ENCODE results near the gene DNLZ.

The DNLZ gene

GRCh38 chr9:136361047-136361753, 2.3 kb downstream of the DNLZ start:
- peaks cover 7% of the 10 kb centered on the region for H3K4me1 ChIP-seq (ENCODE audit: control insufficient read depth, insufficient read depth, low read length, poor library complexity, severe bottlenecking)
- no peak overlapping the region for H3K27ac ChIP-seq (ENCODE audit: insufficient read depth, low read length, poor library complexity, severe bottlenecking)

GRCh38 chr9:136359774-136360718, 3.5 kb downstream of the DNLZ start:
- H3K9me3 ChIP-seq (ENCODE audit: control insufficient read depth, low read length): no peaks in the 10 kb centered on the region
- H3K4me3 ChIP-seq (ENCODE audit: insufficient read depth, low read depth, low read length, poor library complexity, severe bottlenecking): no peak overlapping the region
- H3K27ac ChIP-seq (ENCODE audit: insufficient read depth, low read length, poor library complexity, severe bottlenecking): no peak overlapping the region
- no peaks in the 10 kb centered on the region for H3K27me3 ChIP-seq (replicated peaks; ENCODE audit: control insufficient read depth, insufficient read depth, low read length, poor library complexity, severe bottlenecking)
- DNase-seq: no peak
- H3K36me3 ChIP-seq (ENCODE audit: control insufficient read depth, insufficient read depth, low read length): peaks cover 9% of the 10 kb centered on the region
- H3K4me1 ChIP-seq (ENCODE audit: control insufficient read depth, insufficient read depth, low read length, poor library complexity, severe bottlenecking): peaks cover 7% of the 10 kb centered on the region

More at GRCh38 chr9:136361047-136361753, 2.3 kb downstream of the DNLZ start:
- no peak overlapping the region for H3K4me3 ChIP-seq (ENCODE audit: insufficient read depth, low read depth, low read length, poor library complexity, severe bottlenecking)
- H3K9me3 ChIP-seq (ENCODE audit: control insufficient read depth, low read length): no peaks in the 10 kb centered on the region
- no peaks in the 10 kb centered on the region for H3K27me3 ChIP-seq (replicated peaks; ENCODE audit: control insufficient read depth, insufficient read depth, low read length, poor library complexity, severe bottlenecking)
- peaks cover 9% of the 10 kb centered on the region for H3K36me3 ChIP-seq (ENCODE audit: control insufficient read depth, insufficient read depth, low read length)
- no peak for DNase-seq

GRCh38 chr9:136358888-136359287, 4.7 kb downstream of the DNLZ start:
- DNase-seq: no peak
- Histone ChIP-seq H3K4me1 (ENCODE audit: control insufficient read depth, insufficient read depth, low read length, poor library complexity, severe bottlenecking) (peaks cover 7% of the 10 kb centered on the region), H3K9me3 (ENCODE audit: control insufficient read depth, low read length) (no peaks in the 10 kb centered on the region), H3K4me3 (ENCODE audit: insufficient read depth, low read depth, low read length, poor library complexity, severe bottlenecking) (no peak overlapping the region), H3K27ac (ENCODE audit: insufficient read depth, low read length, poor library complexity, severe bottlenecking) (no peak overlapping the region), H3K27me3 (replicated peaks; ENCODE audit: control insufficient read depth, insufficient read depth, low read length, poor library complexity, severe bottlenecking) (no peaks in the 10 kb centered on the region), H3K36me3 (ENCODE audit: control insufficient read depth, insufficient read depth, low read length) (peaks cover 9% of the 10 kb centered on the region)

GRCh38 chr9:136358016-136358415, 5.5 kb downstream of the DNLZ start:
- Histone ChIP-seq H3K27ac (ENCODE audit: insufficient read depth, low read length, poor library complexity, severe bottlenecking) (no peak overlapping the region), H3K4me1 (ENCODE audit: control insufficient read depth, insufficient read depth, low read length, poor library complexity, severe bottlenecking) (peaks cover 5% of the 10 kb centered on the region), H3K27me3 (replicated peaks; ENCODE audit: control insufficient read depth, insufficient read depth, low read length, poor library complexity, severe bottlenecking) (no peaks in the 10 kb centered on the region), H3K4me3 (ENCODE audit: insufficient read depth, low read depth, low read length, poor library complexity, severe bottlenecking) (no peak overlapping the region), H3K9me3 (ENCODE audit: control insufficient read depth, low read length) (no peaks in the 10 kb centered on the region), H3K36me3 (ENCODE audit: control insufficient read depth, insufficient read depth, low read length) (peaks cover 9% of the 10 kb centered on the region)
- DNase-seq: no peak

- DNase-seq: no peak
- no peak overlapping the region for H3K4me3 ChIP-seq (ENCODE audit: insufficient read depth, low read depth, low read length, poor library complexity, severe bottlenecking)
- H3K36me3 ChIP-seq (ENCODE audit: control insufficient read depth, insufficient read depth, low read length): peaks cover 9% of the 10 kb centered on the region
- H3K4me1 ChIP-seq (ENCODE audit: control insufficient read depth, insufficient read depth, low read length, poor library complexity, severe bottlenecking): no peaks in the 10 kb centered on the region
- no peaks in the 10 kb centered on the region for H3K9me3 ChIP-seq (ENCODE audit: control insufficient read depth, low read length)
- H3K27ac ChIP-seq (ENCODE audit: insufficient read depth, low read length, poor library complexity, severe bottlenecking): no peak overlapping the region
- H3K27me3 ChIP-seq (replicated peaks; ENCODE audit: control insufficient read depth, insufficient read depth, low read length, poor library complexity, severe bottlenecking): no peaks in the 10 kb centered on the region
These were observed 6.3 kb downstream of the DNLZ start for GRCh38 chr9:136357202-136357725.

- Histone ChIP-seq H3K36me3 (ENCODE audit: control insufficient read depth, insufficient read depth, low read length) (peaks cover 9% of the 10 kb centered on the region), H3K27me3 (replicated peaks; ENCODE audit: control insufficient read depth, insufficient read depth, low read length, poor library complexity, severe bottlenecking) (no peaks in the 10 kb centered on the region)
These were observed 7.7 kb downstream of the DNLZ start for GRCh38 chr9:136355616-136356557.

GRCh38 chr9:136354592-136355085, 8.9 kb downstream of the DNLZ start:
- H3K4me3 ChIP-seq (ENCODE audit: insufficient read depth, low read depth, low read length, poor library complexity, severe bottlenecking): no peak overlapping the region
- H3K4me1 ChIP-seq (ENCODE audit: control insufficient read depth, insufficient read depth, low read length, poor library complexity, severe bottlenecking): no peaks in the 10 kb centered on the region
- peaks cover under 1% of the 10 kb centered on the region for H3K36me3 ChIP-seq (ENCODE audit: control insufficient read depth, insufficient read depth, low read length)
- H3K27me3 ChIP-seq (replicated peaks; ENCODE audit: control insufficient read depth, insufficient read depth, low read length, poor library complexity, severe bottlenecking): no peaks in the 10 kb centered on the region
- no peaks in the 10 kb centered on the region for H3K9me3 ChIP-seq (ENCODE audit: control insufficient read depth, low read length)
- no peak overlapping the region for H3K27ac ChIP-seq (ENCODE audit: insufficient read depth, low read length, poor library complexity, severe bottlenecking)
- DNase-seq: no peak

More at GRCh38 chr9:136355616-136356557, 7.7 kb downstream of the DNLZ start:
- H3K9me3 ChIP-seq (ENCODE audit: control insufficient read depth, low read length): no peaks in the 10 kb centered on the region
- DNase-seq: no peak
- H3K4me1 ChIP-seq (ENCODE audit: control insufficient read depth, insufficient read depth, low read length, poor library complexity, severe bottlenecking): no peaks in the 10 kb centered on the region
- H3K4me3 ChIP-seq (ENCODE audit: insufficient read depth, low read depth, low read length, poor library complexity, severe bottlenecking): no peak overlapping the region
- no peak overlapping the region for H3K27ac ChIP-seq (ENCODE audit: insufficient read depth, low read length, poor library complexity, severe bottlenecking)

- Histone ChIP-seq H3K36me3 (ENCODE audit: control insufficient read depth, insufficient read depth, low read length) (no peaks in the 10 kb centered on the region), H3K9me3 (ENCODE audit: control insufficient read depth, low read length) (no peaks in the 10 kb centered on the region), H3K4me1 (ENCODE audit: control insufficient read depth, insufficient read depth, low read length, poor library complexity, severe bottlenecking) (no peaks in the 10 kb centered on the region), H3K4me3 (ENCODE audit: insufficient read depth, low read depth, low read length, poor library complexity, severe bottlenecking) (no peak overlapping the region), H3K27ac (ENCODE audit: insufficient read depth, low read length, poor library complexity, severe bottlenecking) (no peak overlapping the region), H3K27me3 (replicated peaks; ENCODE audit: control insufficient read depth, insufficient read depth, low read length, poor library complexity, severe bottlenecking) (no peaks in the 10 kb centered on the region)
- DNase-seq: no peak
These were observed 9.6 kb downstream of the DNLZ start for GRCh38 chr9:136353757-136354488.

- Histone ChIP-seq H3K27me3 (replicated peaks; ENCODE audit: control insufficient read depth, insufficient read depth, low read length, poor library complexity, severe bottlenecking) (no peaks in the 10 kb centered on the region), H3K36me3 (ENCODE audit: control insufficient read depth, insufficient read depth, low read length) (no peaks in the 10 kb centered on the region), H3K27ac (ENCODE audit: insufficient read depth, low read length, poor library complexity, severe bottlenecking) (no peak overlapping the region), H3K4me3 (ENCODE audit: insufficient read depth, low read depth, low read length, poor library complexity, severe bottlenecking) (no peak overlapping the region), H3K4me1 (ENCODE audit: control insufficient read depth, insufficient read depth, low read length, poor library complexity, severe bottlenecking) (no peaks in the 10 kb centered on the region), H3K9me3 (ENCODE audit: control insufficient read depth, low read length) (no peaks in the 10 kb centered on the region)
- no peak for DNase-seq
These were observed 10.5 kb downstream of the DNLZ start for GRCh38 chr9:136353088-136353487.
